ENCODE data around the gene UBE2D1.

- TF ChIP-seq ZNF138 (CRISPR knock-in tag; conservative IDR thresholded peaks at IDR 0.05): no peak
- TF ChIP-seq CTCF (IDR thresholded peaks at IDR 0.05): no peak
These were observed 36.7 kb downstream of the UBE2D1 start for GRCh38 chr10:58371473-58371872.
